HL-60 (cell line): ENCODE data around the gene MYL12B.
A peak's percentile ranks its signal among the peaks of the same experiment; 100 is the strongest.
"Not testable (repeated sequence)": the region's sequence is repeated elsewhere in the genome, so short reads cannot be mapped to it uniquely, and the experiment has no call there.

Source experiments
- DNase-seq, 2 experiments: peaks; one replicate each; pipeline ENCODE4 v3.0.0-alpha.2; 2010 to 2020; ENCODE audit warnings: low read depth in 1 of 2, low spot score in 1 of 2
- H3K27ac ChIP-seq: fragments of 250-450 bp; sonication (Bioruptor Pico); replicated peaks from 2 replicates; pipeline ENCODE4 v1.5.1; 2020; ENCODE audit warnings: mild to moderate bottlenecking, moderate library complexity
- H3K27me3 ChIP-seq: fragments of 250-450 bp; sonication (Bioruptor Pico); 2 replicates; pipeline ENCODE4 v1.5.1; 2021; ENCODE audit warnings: mild to moderate bottlenecking, moderate library complexity; ENCODE audit not compliant: insufficient read depth, poor library complexity, severe bottlenecking
- H3K4me3 ChIP-seq: replicated peaks from 2 replicates; pipeline ENCODE4 v1.5.1; 2011; ENCODE audit warnings: mild to moderate bottlenecking, control low read depth, low read length; ENCODE audit not compliant: insufficient read depth
- CTCF ChIP-seq: IDR thresholded peaks from one replicate; pipeline ENCODE4 v1.5.1; 2011; ENCODE audit warnings: low read length, control low read depth, inconsistent platforms; ENCODE audit not compliant: insufficient read depth
- GABPA ChIP-seq: IDR thresholded peaks from 2 replicates; pipeline ENCODE4 v1.6.1; 2012; ENCODE audit warnings: low read depth
- POLR2AphosphoS5 ChIP-seq: IDR thresholded peaks from 2 replicates; pipeline ENCODE4 v1.6.1; 2012; ENCODE audit warnings: low read depth
- REST ChIP-seq: IDR thresholded peaks from 2 replicates; pipeline ENCODE4 v1.6.1; 2012; ENCODE audit warnings: low read depth; ENCODE audit not compliant: insufficient replicate concordance
- SPI1 ChIP-seq: IDR thresholded peaks from 2 replicates; pipeline ENCODE4 v1.6.1; 2012; ENCODE audit warnings: low read depth, mild to moderate bottlenecking, borderline replicate concordance

MYL12B gene

DNA sequence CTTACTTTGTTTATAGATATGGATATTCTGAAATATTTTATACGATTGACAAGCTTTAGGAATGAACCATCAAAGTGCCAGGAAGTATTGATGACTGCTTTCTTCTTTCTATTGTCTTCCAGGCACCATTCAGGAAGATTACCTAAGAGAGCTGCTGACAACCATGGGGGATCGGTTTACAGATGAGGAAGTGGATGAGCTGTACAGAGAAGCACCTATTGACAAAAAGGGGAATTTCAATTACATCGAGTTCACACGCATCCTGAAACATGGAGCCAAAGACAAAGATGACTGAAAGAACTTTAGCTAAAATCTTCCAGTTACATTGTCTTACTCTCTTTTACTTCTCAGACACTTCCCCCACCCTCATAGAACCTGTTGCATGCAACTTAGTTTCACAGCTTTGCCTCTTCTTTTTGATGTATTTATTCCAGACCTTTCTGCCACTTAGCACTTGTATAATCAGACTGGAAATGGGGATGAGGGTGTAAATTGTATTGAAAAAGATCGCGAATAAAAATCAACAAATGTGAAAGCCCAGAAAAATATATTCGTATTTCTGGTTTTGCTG is 15.8 kb downstream of the MYL12B start:
- peak; percentile 96 for TF ChIP-seq SPI1
- DNase-seq = peak in 1 of 2 experiments; percentile 63
- not testable (repeated sequence) for H3K27ac ChIP-seq, H3K27me3 ChIP-seq, H3K4me3 ChIP-seq

GRCh38 chr18:3279201-3280185 is 17.6 kb downstream of the MYL12B start:
- peak in 1 of 2 experiments; percentile 65 for DNase-seq
- H3K27me3 ChIP-seq = no peaks in the 10 kb centered on the region
- H3K4me3 ChIP-seq = no peak overlapping the region
- H3K27ac ChIP-seq = no peak overlapping the region
- TF ChIP-seq GABPA (no peak), POLR2AphosphoS5 (0 out of 2 replicates have a peak, but pooled peaks have one; percentile 26)

GRCh38 chr18:3281456-3282400 is 19.8 kb downstream of the MYL12B start:
- no peak overlapping the region for H3K4me3 ChIP-seq
- TF ChIP-seq CTCF (peak; percentile 42), SPI1 (no peak)
- no peaks in the 10 kb centered on the region for H3K27me3 ChIP-seq
- peak; percentile 47 to 67 for DNase-seq
- H3K27ac ChIP-seq = no peak overlapping the region

GRCh38 chr18:3283253-3283863 is 21.4 kb downstream of the MYL12B start:
- TF ChIP-seq POLR2AphosphoS5 = no peak
- TF ChIP-seq CTCF = no peak
- TF ChIP-seq REST = no peak
- TF ChIP-seq GABPA = no peak
- TF ChIP-seq SPI1 = no peak
- no peak for DNase-seq
- Histone ChIP-seq H3K27me3 (no peaks in the 10 kb centered on the region), H3K27ac (no peak overlapping the region), H3K4me3 (no peak overlapping the region)

GRCh38 chr18:3283908-3284307 is 22.0 kb downstream of the MYL12B start:
- Histone ChIP-seq H3K27ac (no peak overlapping the region), H3K27me3 (no peaks in the 10 kb centered on the region), H3K4me3 (no peak overlapping the region)
- TF ChIP-seq POLR2AphosphoS5 (no peak), GABPA (no peak), SPI1 (no peak)
- no peak for DNase-seq
